ENCODE data around the gene ARID2. TPM values are rescaled to one million over a fixed set of nuclear protein-coding genes. Genes with fewer than 3 reads are reported as not detected.

The ARID2 gene
- total RNA-seq, 1 donor from 2014 or later: 49.7 TPM

DNA sequence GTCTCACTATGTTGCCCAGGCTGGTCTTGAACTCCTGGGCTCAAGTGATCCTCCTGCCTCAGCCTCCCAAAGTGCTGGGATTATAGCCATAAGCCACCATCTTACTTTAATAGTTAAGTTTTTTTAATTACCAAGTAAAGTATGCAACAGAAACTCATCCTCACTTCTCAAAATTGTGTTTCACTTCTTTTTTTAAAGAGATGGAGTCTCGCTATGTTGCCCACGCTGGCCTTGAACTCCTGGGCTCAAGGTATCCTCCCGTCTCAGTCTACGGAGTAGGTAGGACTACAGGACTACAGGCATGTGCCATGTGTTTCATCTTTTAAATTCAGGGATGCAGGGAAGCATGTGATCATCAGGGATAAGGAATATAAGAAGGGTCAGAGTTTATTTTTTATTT lies 17.2 kb upstream of the ARID2 start:
- DNase-seq (ENCODE audit: extremely low spot score, unreplicated experiment): no peak
- TF ChIP-seq, protein P1, sequence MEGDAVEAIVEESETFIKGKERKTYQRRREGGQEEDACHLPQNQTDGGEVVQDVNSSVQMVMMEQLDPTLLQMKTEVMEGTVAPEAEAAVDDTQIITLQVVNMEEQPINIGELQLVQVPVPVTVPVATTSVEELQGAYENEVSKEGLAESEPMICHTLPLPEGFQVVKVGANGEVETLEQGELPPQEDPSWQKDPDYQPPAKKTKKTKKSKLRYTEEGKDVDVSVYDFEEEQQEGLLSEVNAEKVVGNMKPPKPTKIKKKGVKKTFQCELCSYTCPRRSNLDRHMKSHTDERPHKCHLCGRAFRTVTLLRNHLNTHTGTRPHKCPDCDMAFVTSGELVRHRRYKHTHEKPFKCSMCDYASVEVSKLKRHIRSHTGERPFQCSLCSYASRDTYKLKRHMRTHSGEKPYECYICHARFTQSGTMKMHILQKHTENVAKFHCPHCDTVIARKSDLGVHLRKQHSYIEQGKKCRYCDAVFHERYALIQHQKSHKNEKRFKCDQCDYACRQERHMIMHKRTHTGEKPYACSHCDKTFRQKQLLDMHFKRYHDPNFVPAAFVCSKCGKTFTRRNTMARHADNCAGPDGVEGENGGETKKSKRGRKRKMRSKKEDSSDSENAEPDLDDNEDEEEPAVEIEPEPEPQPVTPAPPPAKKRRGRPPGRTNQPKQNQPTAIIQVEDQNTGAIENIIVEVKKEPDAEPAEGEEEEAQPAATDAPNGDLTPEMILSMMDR (conservative IDR thresholded peaks at IDR 0.05): no peak
- no peaks in the 10 kb centered on the region for H3K4me1 Mint-ChIP-seq (ENCODE audit: unreplicated experiment)
- H3K9me3 Mint-ChIP-seq: no peaks in the 10 kb centered on the region
- no peak overlapping the region for H3K4me3 Mint-ChIP-seq
- no peak overlapping the region for H3K27ac Mint-ChIP-seq
- no peaks in the 10 kb centered on the region for H3K36me3 Mint-ChIP-seq
- no peaks in the 10 kb centered on the region for H3K27me3 Mint-ChIP-seq

DNA sequence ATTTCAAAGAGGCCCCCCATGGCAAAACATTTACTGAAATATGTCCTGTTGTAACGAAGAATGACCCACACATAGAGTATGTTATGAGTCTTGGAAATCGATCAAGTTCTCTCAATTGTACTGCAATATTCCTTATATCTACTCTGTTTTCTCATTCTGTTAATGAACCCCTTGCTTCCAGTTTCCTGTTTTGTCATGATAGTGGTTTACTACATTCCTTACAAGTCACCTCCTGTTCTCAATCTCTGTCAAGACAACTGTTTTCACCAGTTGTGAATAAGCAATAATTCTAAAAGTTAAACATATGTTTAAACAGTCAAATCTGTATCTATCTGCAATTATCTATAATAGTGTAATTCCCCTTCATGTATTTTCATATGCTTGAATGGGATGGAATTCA lies 16.4 kb upstream of the ARID2 start:
- Mint-ChIP-seq H3K4me1 (ENCODE audit: unreplicated experiment) (no peaks in the 10 kb centered on the region), H3K9me3 (no peaks in the 10 kb centered on the region), H3K36me3 (peaks cover 3% of the 10 kb centered on the region), H3K4me3 (no peak overlapping the region), H3K27me3 (no peaks in the 10 kb centered on the region), H3K27ac (no peak overlapping the region)
- TF ChIP-seq, protein P1 (conservative IDR thresholded peaks at IDR 0.05): no peak
- DNase-seq (ENCODE audit: extremely low spot score, unreplicated experiment): no peak

DNA sequence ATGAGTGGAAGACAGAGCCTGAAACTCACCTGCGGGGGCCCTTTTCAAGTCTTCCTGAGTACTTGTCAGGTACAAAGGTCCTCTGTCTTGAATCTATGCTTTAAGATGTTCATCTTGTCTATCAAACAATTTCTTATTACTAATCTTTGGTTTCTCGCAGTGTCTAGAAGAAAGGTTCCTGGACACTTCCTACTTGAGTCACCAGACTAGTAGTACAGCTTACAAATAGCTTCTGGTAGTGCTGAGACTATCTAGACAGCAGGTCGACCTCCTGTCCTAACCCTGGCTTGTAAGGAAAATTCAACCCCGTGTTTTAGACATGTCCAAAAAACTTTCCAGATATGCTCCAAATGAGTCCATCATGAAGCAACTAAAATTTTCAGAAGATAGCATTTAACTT lies 11.2 kb upstream of the ARID2 start:
- no peak overlapping the region for H3K4me3 Mint-ChIP-seq
- H3K36me3 Mint-ChIP-seq: peaks cover 11% of the 10 kb centered on the region
- peaks cover 13% of the 10 kb centered on the region for H3K4me1 Mint-ChIP-seq (ENCODE audit: unreplicated experiment)
- H3K27me3 Mint-ChIP-seq: no peaks in the 10 kb centered on the region
- no peaks in the 10 kb centered on the region for H3K9me3 Mint-ChIP-seq
- TF ChIP-seq, protein P1 (conservative IDR thresholded peaks at IDR 0.05): no peak
- DNase-seq (ENCODE audit: extremely low spot score, unreplicated experiment): no peak
- no peak overlapping the region for H3K27ac Mint-ChIP-seq

DNA sequence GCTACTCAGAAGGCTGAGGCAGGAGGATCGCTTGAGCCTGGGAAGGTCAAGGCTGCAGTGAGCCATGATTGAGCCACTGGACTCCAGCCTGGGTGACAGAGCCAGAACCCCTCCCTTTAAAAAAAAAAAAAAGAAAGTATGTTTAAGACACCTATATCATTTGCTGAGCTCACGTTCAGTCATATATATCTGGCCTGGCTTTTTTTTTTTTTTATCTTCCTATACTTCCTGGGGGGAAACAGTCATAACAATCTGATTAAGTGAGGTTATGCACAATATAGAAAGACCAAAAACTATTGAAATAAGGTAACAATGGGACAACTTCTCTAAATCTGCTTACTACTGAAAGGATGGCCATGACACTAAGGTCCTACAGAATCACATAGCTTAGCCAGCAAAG lies 9.4 kb upstream of the ARID2 start:
- TF ChIP-seq, protein P1 (conservative IDR thresholded peaks at IDR 0.05): no peak
- H3K9me3 Mint-ChIP-seq: no peaks in the 10 kb centered on the region
- no peaks in the 10 kb centered on the region for H3K27me3 Mint-ChIP-seq
- H3K36me3 Mint-ChIP-seq: peaks cover 11% of the 10 kb centered on the region
- no peak overlapping the region for H3K27ac Mint-ChIP-seq
- H3K4me3 Mint-ChIP-seq: no peak overlapping the region
- DNase-seq (ENCODE audit: extremely low spot score, unreplicated experiment): no peak
- H3K4me1 Mint-ChIP-seq (ENCODE audit: unreplicated experiment): peaks cover 16% of the 10 kb centered on the region

DNA sequence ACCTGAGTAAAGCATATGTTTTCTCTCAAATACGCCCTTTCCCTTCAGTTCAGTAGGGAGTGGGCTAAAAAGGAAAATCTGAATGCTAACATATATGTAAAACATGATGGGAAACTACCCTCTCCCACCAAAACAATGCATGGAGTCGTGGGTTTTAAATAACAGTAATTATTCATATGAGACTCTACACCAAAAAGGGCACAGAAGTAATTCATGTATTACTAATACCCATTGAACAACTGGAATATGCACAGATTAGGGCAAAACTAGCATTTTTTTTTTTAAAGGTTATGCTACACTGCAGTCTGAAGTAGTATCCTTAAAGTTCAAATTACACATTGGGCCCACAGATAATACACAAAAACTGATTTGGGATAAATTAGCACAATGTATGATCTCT lies 8.1 kb upstream of the ARID2 start:
- no peaks in the 10 kb centered on the region for H3K9me3 Mint-ChIP-seq
- H3K27ac Mint-ChIP-seq: no peak overlapping the region
- TF ChIP-seq, protein P1 (conservative IDR thresholded peaks at IDR 0.05): no peak
- H3K36me3 Mint-ChIP-seq: peaks cover 11% of the 10 kb centered on the region
- no peak overlapping the region for H3K4me3 Mint-ChIP-seq
- no peaks in the 10 kb centered on the region for H3K27me3 Mint-ChIP-seq
- H3K4me1 Mint-ChIP-seq (ENCODE audit: unreplicated experiment): peaks cover 18% of the 10 kb centered on the region
- DNase-seq (ENCODE audit: extremely low spot score, unreplicated experiment): no peak

DNA sequence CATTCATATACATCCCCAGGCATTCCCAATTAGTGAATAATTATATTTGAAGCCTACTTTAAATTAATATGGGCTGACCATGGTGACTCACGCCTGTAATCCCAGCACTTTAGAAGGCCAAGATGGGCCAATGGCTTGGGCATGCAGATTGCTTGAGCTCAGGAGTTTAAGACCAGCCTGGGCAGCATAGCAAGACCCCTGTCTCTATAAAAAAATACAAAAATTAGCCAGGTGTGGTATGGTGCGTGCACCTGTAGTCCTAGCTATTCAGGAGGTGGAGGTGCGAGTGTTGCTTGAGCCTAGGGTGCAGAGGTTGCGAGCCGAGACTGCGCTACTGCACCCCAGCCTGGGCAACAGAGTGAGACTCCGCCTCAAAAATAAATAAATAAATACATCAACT lies 7.6 kb upstream of the ARID2 start:
- no peak overlapping the region for H3K4me3 Mint-ChIP-seq
- peaks cover 11% of the 10 kb centered on the region for H3K36me3 Mint-ChIP-seq
- TF ChIP-seq, protein P1 (conservative IDR thresholded peaks at IDR 0.05): no peak
- no peak for DNase-seq (ENCODE audit: extremely low spot score, unreplicated experiment)
- H3K27ac Mint-ChIP-seq: no peak overlapping the region
- H3K27me3 Mint-ChIP-seq: no peaks in the 10 kb centered on the region
- peaks cover 18% of the 10 kb centered on the region for H3K4me1 Mint-ChIP-seq (ENCODE audit: unreplicated experiment)
- H3K9me3 Mint-ChIP-seq: no peaks in the 10 kb centered on the region
